Left lung (tissue), 10 donors: Measurements from ENCODE around the gene AMOT. TPM values are rescaled to one million over a fixed set of nuclear protein-coding genes. Genes with fewer than 3 reads are reported as not detected.

Experiments used
- ATAC-seq: fragments of 200-7000 bp; cut with Tn5 transposase; one replicate; pipeline ENCODE4 v1.9.1; 2020; ENCODE audit warnings: moderate library complexity
- DNase-seq, 4 donors: peaks; one replicate each; pipeline ENCODE4 v3.0.0-alpha.2; 2013 to 2020
- H3K27ac ChIP-seq, 2 donors: fragments of 200-600 bp; sonication (generic) in 1 of 2; one replicate each; pipeline versions ENCODE4 v1.5.0 to v1.8.0; 2020 to 2021
- H3K27me3 ChIP-seq, 2 donors: fragments of 200-600 bp; sonication (generic) in 1 of 2; one replicate each; pipeline versions ENCODE4 v1.5.0 to v1.8.0; 2020 to 2021
- H3K36me3 ChIP-seq, 2 donors: fragments of 200-600 bp; sonication (generic) in 1 of 2; one replicate each; pipeline versions ENCODE4 v1.5.0 to v1.8.0; 2020 to 2021
- H3K4me1 ChIP-seq, 2 donors: fragments of 200-600 bp; one replicate each; pipeline ENCODE4 v1.8.0; 2021
- H3K4me3 ChIP-seq, 2 donors: fragments of 200-600 bp; sonication (generic) in 1 of 2; one replicate each; pipeline versions ENCODE4 v1.5.0 to v1.8.0; 2020 to 2021; ENCODE audit warnings: mild to moderate bottlenecking in 1 of 2
- H3K9me3 ChIP-seq, 2 donors: fragments of 200-600 bp; sonication (generic) in 1 of 2; one replicate each; pipeline versions ENCODE4 v1.5.0 to v1.8.0; 2020 to 2021
- intact Hi-C, 2 donors: fragments of 100-400 bp; cut with DNase I; formaldehyde crosslinking; loops; one replicate each; pipeline versions ENCODE4 v1.11.2 to v1.14.2; 2022
- polyA plus RNA-seq, 6 donors: library from polyadenylated mRNA; unstranded; fragments of 120-200 nt; gene quantifications; one replicate each; pipeline ENCODE4 v1.2.1, GENCODE V29; 2013; ENCODE audit not compliant: insufficient read length in 6 of 6
- total RNA-seq, 2 donors: library from RNA; stranded (reverse); fragmentation: NEBNext Ultra II Directional; extraction: Animal tissue kit (Norgen Biotek cat#: 25700); gene quantifications; one replicate each; pipeline ENCODE4 v1.2.1, GENCODE V29; 2021
- TF ChIP-seq, protein P1 (sequence below), 2 donors: fragments of 200-600 bp; sonication (generic) in 1 of 2; IDR thresholded peaks; one replicate each; pipeline versions ENCODE4 v1.5.0 to v1.8.0; 2021; ENCODE audit warnings: antibody characterized with exemption in 2 of 2
- donor health status: DM: no; HTN: yes; CAD: no.
- donor health status: DM: no; HTN: no; CAD: no.

Gene AMOT
- total and polyA plus RNA-seq, 8 donors = 7.5 to 31.0 (median 21.6) TPM

GRCh38 chrX:112779139-112779538, 61.5 kb downstream of the AMOT start:
- H3K27ac ChIP-seq = no peak overlapping the region
- no peaks in the 10 kb centered on the region for H3K36me3 ChIP-seq
- H3K4me1 ChIP-seq = no peaks in the 10 kb centered on the region
- H3K27me3 ChIP-seq = no peaks in the 10 kb centered on the region
- intact Hi-C loops = no loop called here
- TF ChIP-seq, protein P1, sequence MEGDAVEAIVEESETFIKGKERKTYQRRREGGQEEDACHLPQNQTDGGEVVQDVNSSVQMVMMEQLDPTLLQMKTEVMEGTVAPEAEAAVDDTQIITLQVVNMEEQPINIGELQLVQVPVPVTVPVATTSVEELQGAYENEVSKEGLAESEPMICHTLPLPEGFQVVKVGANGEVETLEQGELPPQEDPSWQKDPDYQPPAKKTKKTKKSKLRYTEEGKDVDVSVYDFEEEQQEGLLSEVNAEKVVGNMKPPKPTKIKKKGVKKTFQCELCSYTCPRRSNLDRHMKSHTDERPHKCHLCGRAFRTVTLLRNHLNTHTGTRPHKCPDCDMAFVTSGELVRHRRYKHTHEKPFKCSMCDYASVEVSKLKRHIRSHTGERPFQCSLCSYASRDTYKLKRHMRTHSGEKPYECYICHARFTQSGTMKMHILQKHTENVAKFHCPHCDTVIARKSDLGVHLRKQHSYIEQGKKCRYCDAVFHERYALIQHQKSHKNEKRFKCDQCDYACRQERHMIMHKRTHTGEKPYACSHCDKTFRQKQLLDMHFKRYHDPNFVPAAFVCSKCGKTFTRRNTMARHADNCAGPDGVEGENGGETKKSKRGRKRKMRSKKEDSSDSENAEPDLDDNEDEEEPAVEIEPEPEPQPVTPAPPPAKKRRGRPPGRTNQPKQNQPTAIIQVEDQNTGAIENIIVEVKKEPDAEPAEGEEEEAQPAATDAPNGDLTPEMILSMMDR (IDR thresholded peaks at IDR 0.05) = no peak
- no peak overlapping the region for H3K4me3 ChIP-seq
- DNase-seq (no peak), ATAC-seq (no peak)
- no peaks in the 10 kb centered on the region for H3K9me3 ChIP-seq

GRCh38 chrX:112774651-112775293, 65.9 kb downstream of the AMOT start:
- Histone ChIP-seq H3K4me3 (no peak overlapping the region), H3K4me1 (no peaks in the 10 kb centered on the region), H3K9me3 (no peaks in the 10 kb centered on the region), H3K27ac (no peak overlapping the region), H3K36me3 (no peaks in the 10 kb centered on the region), H3K27me3 (no peaks in the 10 kb centered on the region)
- DNase-seq (no peak), ATAC-seq (no peak)
- TF ChIP-seq, protein P1 (IDR thresholded peaks at IDR 0.05) = no peak
- intact Hi-C loops = no loop called here

DNA sequence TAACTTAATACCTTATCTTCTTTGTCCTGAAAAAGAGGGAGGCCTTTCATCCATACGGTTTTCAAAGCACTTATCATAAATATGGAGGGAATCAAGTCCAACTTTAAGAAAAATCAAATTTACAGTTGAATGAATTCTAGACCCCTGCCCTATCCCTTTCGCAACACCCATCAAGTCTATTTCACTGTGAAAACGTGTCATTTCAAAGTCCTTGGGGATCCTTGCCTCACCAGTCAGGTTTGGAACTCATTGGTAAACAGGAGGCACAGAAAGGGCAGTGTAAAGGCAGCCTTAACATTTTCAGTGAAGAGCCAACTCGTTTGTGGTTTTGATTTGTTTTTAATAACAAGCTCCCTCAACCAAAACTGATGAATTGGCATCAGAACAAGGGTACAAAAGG, 66.5 kb downstream of the AMOT start:
- ATAC-seq = no peak
- H3K27ac ChIP-seq = no peak overlapping the region
- intact Hi-C loops = no loop called here

GRCh38 chrX:112769034-112769433, 71.6 kb downstream of the AMOT start:
- TF ChIP-seq, protein P1 (IDR thresholded peaks at IDR 0.05) = no peak
- Histone ChIP-seq H3K36me3 (no peaks in the 10 kb centered on the region), H3K4me3 (no peak overlapping the region), H3K9me3 (no peaks in the 10 kb centered on the region), H3K4me1 (no peaks in the 10 kb centered on the region), H3K27me3 (no peaks in the 10 kb centered on the region), H3K27ac (no peak overlapping the region)
- ATAC-seq = no peak
- no peak for DNase-seq
- intact Hi-C loops = no loop called here

More for the DNA sequence above, 66.5 kb downstream of the AMOT start:
- no peaks in the 10 kb centered on the region for H3K36me3 ChIP-seq
- H3K27me3 ChIP-seq = no peaks in the 10 kb centered on the region
- H3K4me1 ChIP-seq = no peaks in the 10 kb centered on the region
- DNase-seq = no peak
- no peak overlapping the region for H3K4me3 ChIP-seq
- no peaks in the 10 kb centered on the region for H3K9me3 ChIP-seq
- TF ChIP-seq, protein P1 (IDR thresholded peaks at IDR 0.05) = no peak

DNA sequence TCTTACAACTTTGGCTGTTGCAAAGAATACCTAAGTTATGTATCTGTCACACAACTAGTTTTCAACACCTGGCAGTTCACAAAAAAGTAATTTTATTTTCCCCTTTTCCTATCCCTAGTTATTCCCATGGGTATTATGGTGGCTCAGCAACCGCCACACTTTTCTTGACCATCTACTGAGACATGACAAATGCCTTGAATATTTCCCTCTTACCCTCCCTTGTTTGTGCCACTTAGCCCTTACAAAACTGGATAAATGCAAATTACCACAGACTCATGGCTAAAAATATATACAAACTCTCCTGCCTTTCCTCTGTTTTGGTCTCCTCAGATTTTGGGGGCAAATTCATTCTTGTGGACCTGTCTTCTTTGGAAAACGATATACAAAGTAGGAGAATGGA, 72.1 kb downstream of the AMOT start:
- TF ChIP-seq, protein P1 (IDR thresholded peaks at IDR 0.05) = no peak
- Histone ChIP-seq H3K27ac (no peak overlapping the region), H3K27me3 (no peaks in the 10 kb centered on the region), H3K4me3 (no peak overlapping the region), H3K9me3 (no peaks in the 10 kb centered on the region), H3K4me1 (no peaks in the 10 kb centered on the region), H3K36me3 (no peaks in the 10 kb centered on the region)
- intact Hi-C loops = no loop called here
- no peak for ATAC-seq
- no peak for DNase-seq
